MCF 10A (cell line): ENCODE measurements around the gene ZBTB7C. TPM values are rescaled to one million over a fixed set of nuclear protein-coding genes. Genes with fewer than 3 reads are reported as not detected.

ENCODE experiments used
- BruUV-seq: library from RNA; stranded (reverse); fragments of 400-500 nt; replicated peaks from 2 replicates; lab custom pipeline; 2021; lab: Mats Ljungman, UMichigan
- CTCF ChIA-PET: fragments of 300-600 bp; sonication (Branson Sonifier 250); formaldehyde crosslinking; extraction: SDS; loops from one replicate; lab custom pipeline; 2021; ENCODE audit warnings: antibody characterized with exemption, inconsistent platforms; lab: Yijun Ruan, JAX
- POLR2A ChIA-PET: fragments of 300-600, 350-650 bp; sonication (Branson Sonifier 250); formaldehyde crosslinking; extraction: SDS; loops from one replicate; lab custom pipeline; 2020; ENCODE audit warnings: antibody characterized with exemption, inconsistent platforms; lab: Yijun Ruan, JAX
- DNase-seq: peaks from one replicate; pipeline ENCODE4 v3.0.0-alpha.2; 2018; ENCODE audit not compliant: unreplicated experiment
- H3K27ac Mint-ChIP-seq: one replicate; pipeline ENCODE4 v1.8.0; 2022; ENCODE audit warnings: mild to moderate bottlenecking, low read depth, mixed read lengths; ENCODE audit not compliant: unreplicated experiment
- H3K27me3 Mint-ChIP-seq: one replicate; pipeline ENCODE4 v1.8.0; 2022; ENCODE audit warnings: mixed read lengths; ENCODE audit not compliant: insufficient read depth, unreplicated experiment
- H3K36me3 Mint-ChIP-seq: one replicate; pipeline ENCODE4 v1.8.0; 2022; ENCODE audit warnings: mild to moderate bottlenecking, moderate library complexity, mixed read lengths; ENCODE audit not compliant: insufficient read depth, unreplicated experiment
- H3K4me1 Mint-ChIP-seq: one replicate; pipeline ENCODE4 v1.8.0; 2022; ENCODE audit warnings: mixed read lengths; ENCODE audit not compliant: insufficient read depth, unreplicated experiment
- H3K4me3 Mint-ChIP-seq: one replicate; pipeline ENCODE4 v1.8.0; 2022; ENCODE audit warnings: mild to moderate bottlenecking, moderate library complexity, mixed read lengths; ENCODE audit not compliant: unreplicated experiment
- H3K9me3 Mint-ChIP-seq: one replicate; pipeline ENCODE4 v1.8.0; 2022; ENCODE audit warnings: mixed read lengths; ENCODE audit not compliant: unreplicated experiment
- intact Hi-C: fragments of 100-400 bp; cut with micrococcal nuclease; formaldehyde crosslinking; loops from 2 replicates; pipeline ENCODE4 v1.14.1; 2022
- total RNA-seq: library from RNA; stranded (reverse); gene quantifications from 2 replicates; pipeline ENCODE4 v1.2.3, GENCODE V29; 2022
- TF ChIP-seq, protein P1 (sequence below): fragments of 200-600 bp; IDR thresholded peaks from one replicate; pipeline ENCODE4 v1.8.0; 2022; ENCODE audit warnings: antibody characterized with exemption, mild to moderate bottlenecking; ENCODE audit not compliant: unreplicated experiment

The ZBTB7C gene
- total RNA-seq, 1 experiment from 2014 or later = 0.42 TPM

DNA sequence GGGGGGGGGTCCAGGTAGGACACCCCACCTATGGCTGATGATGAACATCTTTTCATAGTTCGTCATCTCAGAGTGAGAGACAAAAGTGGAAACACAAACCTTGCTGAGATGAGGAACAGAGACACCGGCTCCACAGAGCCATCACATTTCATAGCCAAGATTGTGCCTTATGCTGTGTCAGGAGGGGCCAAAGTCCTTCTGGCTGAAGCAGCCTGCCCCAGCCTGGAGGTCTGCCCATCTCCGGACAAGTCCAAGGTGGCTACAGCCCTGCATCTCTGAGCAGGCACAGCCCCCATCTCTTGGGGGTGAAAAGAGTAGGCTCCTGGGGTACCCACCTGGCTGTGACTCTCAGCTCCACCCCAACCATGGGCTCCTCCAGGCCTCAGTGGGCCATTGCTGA, 70.3 kb downstream of the ZBTB7C start:
- no peaks in the 10 kb centered on the region for H3K36me3 Mint-ChIP-seq
- ChIA-PET POLR2A (interaction anchor here (0.6 to 1.8 kb wide), 3 partner anchors 9 to 231 kb away, joined by 3 to 5 read pairs (median 3); no protein-coding TSS in a partner anchor), CTCF (interaction anchor here (0.7 kb wide), 1 partner anchor 335 kb away, joined by 3 read pairs; no protein-coding TSS in a partner anchor)
- TF ChIP-seq, protein P1, sequence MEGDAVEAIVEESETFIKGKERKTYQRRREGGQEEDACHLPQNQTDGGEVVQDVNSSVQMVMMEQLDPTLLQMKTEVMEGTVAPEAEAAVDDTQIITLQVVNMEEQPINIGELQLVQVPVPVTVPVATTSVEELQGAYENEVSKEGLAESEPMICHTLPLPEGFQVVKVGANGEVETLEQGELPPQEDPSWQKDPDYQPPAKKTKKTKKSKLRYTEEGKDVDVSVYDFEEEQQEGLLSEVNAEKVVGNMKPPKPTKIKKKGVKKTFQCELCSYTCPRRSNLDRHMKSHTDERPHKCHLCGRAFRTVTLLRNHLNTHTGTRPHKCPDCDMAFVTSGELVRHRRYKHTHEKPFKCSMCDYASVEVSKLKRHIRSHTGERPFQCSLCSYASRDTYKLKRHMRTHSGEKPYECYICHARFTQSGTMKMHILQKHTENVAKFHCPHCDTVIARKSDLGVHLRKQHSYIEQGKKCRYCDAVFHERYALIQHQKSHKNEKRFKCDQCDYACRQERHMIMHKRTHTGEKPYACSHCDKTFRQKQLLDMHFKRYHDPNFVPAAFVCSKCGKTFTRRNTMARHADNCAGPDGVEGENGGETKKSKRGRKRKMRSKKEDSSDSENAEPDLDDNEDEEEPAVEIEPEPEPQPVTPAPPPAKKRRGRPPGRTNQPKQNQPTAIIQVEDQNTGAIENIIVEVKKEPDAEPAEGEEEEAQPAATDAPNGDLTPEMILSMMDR = no peak
- no TSS peak for BruUV-seq
- no peaks in the 10 kb centered on the region for H3K4me1 Mint-ChIP-seq
- H3K4me3 Mint-ChIP-seq = no peak overlapping the region
- no peak for DNase-seq
- H3K27ac Mint-ChIP-seq = no peak overlapping the region
- H3K9me3 Mint-ChIP-seq = no peaks in the 10 kb centered on the region
- H3K27me3 Mint-ChIP-seq = no peaks in the 10 kb centered on the region
- intact Hi-C loops = no loop called here

DNA sequence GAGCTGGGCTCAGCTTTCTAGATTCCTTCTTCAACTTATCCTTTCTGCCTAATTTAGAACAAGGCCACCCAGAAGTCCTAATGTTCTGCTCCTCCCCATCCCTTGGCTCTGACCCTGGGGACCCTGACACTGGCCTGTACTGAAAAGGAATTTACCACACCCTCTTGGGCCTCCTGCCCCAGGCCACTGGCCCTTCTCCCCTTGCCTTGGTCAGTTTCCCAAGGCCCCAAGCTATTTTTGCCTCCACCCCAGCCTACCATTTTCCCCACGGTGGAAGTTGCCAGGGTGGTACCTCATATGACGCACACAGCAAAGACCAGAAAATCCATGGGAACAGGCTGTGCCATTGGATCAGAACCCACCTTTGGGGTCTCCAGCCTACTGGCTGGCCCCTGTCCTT, 72.1 kb downstream of the ZBTB7C start:
- H3K4me1 Mint-ChIP-seq = no peaks in the 10 kb centered on the region
- DNase-seq = no peak
- POLR2A ChIA-PET = no interaction called here
- TF ChIP-seq, protein P1 = no peak
- H3K27me3 Mint-ChIP-seq = no peaks in the 10 kb centered on the region
- H3K9me3 Mint-ChIP-seq = no peaks in the 10 kb centered on the region
- H3K4me3 Mint-ChIP-seq = no peak overlapping the region
- H3K27ac Mint-ChIP-seq = no peak overlapping the region
- CTCF ChIA-PET = interaction anchor here (0.5 to 1.4 kb wide), 4 partner anchors 8 to 306 kb away, joined by 3 to 4 read pairs (median 4); no protein-coding TSS in a partner anchor
- no TSS peak for BruUV-seq
- no peaks in the 10 kb centered on the region for H3K36me3 Mint-ChIP-seq
- intact Hi-C loops = no loop called here

DNA sequence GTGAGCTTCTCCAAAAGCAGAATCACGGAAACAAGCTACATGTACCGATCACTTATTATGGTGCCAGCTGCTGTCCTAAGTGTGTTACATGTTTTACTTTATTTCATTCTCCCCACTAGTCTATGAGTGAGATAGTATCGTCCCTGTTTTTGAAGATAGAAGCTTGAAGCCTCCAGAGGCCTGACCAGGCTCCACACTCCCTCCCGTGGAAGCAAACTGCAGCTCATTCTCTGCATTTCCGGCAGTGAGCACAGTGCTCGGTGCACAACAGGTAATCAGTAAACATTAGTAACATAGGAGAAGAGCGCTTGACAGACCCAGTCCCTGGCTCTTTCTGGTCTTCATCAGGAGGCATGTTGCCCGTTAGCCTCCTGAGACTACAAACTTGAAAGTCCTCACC, 72.9 kb downstream of the ZBTB7C start:
- Mint-ChIP-seq H3K4me3 (no peak overlapping the region), H3K4me1 (no peaks in the 10 kb centered on the region), H3K9me3 (no peaks in the 10 kb centered on the region), H3K27ac (no peak overlapping the region), H3K27me3 (no peaks in the 10 kb centered on the region), H3K36me3 (no peaks in the 10 kb centered on the region)
- POLR2A ChIA-PET = no interaction called here
- no TSS peak for BruUV-seq
- intact Hi-C loops = no loop called here
- CTCF ChIA-PET = interaction anchor here (0.5 to 1.4 kb wide), 4 partner anchors 9 to 306 kb away, joined by 3 to 4 read pairs (median 4); no protein-coding TSS in a partner anchor
- TF ChIP-seq, protein P1 = no peak
- no peak for DNase-seq

DNA sequence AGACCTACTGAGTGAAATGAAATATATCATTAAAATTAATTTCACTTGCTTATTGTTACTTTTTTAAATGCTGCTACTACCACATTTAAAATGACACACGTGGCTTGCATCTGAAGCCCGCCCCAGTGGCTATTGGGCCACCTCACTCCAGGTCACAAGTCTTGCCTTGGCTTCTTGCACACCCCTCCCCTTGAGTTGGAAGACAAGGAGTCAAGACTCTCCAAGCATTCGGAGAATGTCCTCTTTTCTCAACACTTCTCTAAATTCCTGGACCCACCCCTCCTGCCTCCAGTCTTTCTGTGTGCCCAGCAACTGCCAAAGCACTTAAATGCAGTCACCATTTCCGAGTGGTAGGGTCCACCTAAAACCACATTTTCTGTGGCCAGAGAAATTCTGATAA, 73.4 kb downstream of the ZBTB7C start:
- CTCF ChIA-PET = interaction anchor here (0.8 to 1.4 kb wide), 2 partner anchors 76 to 305 kb away, joined by 3 to 4 read pairs; no protein-coding TSS in a partner anchor
- H3K4me1 Mint-ChIP-seq = peaks cover under 1% of the 10 kb centered on the region
- intact Hi-C loops = no loop called here

More for the DNA sequence above, 73.4 kb downstream of the ZBTB7C start:
- Mint-ChIP-seq H3K9me3 (no peaks in the 10 kb centered on the region), H3K27me3 (no peaks in the 10 kb centered on the region), H3K4me3 (no peak overlapping the region), H3K36me3 (no peaks in the 10 kb centered on the region), H3K27ac (no peak overlapping the region)
- no peak for DNase-seq
- BruUV-seq = no TSS peak
- POLR2A ChIA-PET = no interaction called here
- TF ChIP-seq, protein P1 = no peak
